Effector CD4-positive, alpha-beta T cell (primary cell): ENCODE data around the gene PARP8.

Experiments used
- DNase-seq: peaks from one replicate; pipeline ENCODE4 v3.0.0-alpha.2; 2020

PARP8 gene

DNA sequence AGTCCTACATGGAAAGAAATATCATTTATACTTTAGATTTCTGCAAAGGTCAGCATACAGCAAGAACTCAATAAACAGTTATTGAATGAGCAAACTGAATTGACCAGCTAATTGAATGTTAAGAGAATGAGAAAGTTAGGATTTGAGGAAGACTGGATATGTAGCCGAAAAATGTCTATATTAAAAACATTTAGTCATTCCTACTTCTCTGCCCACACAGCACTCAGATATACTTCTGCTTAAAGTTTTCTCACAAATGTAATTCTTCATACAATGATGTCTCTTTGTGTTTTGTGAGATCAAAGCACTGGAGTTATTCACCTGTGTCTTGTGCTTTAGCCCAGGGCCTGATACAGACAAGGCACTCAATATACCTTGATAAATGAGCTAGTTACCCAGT is 188.6 kb downstream of the PARP8 start:
- DNase-seq = no peak

- no peak for DNase-seq
Observed at GRCh38 chr5:50856401-50857119, 190.1 kb downstream of the PARP8 start.

DNA sequence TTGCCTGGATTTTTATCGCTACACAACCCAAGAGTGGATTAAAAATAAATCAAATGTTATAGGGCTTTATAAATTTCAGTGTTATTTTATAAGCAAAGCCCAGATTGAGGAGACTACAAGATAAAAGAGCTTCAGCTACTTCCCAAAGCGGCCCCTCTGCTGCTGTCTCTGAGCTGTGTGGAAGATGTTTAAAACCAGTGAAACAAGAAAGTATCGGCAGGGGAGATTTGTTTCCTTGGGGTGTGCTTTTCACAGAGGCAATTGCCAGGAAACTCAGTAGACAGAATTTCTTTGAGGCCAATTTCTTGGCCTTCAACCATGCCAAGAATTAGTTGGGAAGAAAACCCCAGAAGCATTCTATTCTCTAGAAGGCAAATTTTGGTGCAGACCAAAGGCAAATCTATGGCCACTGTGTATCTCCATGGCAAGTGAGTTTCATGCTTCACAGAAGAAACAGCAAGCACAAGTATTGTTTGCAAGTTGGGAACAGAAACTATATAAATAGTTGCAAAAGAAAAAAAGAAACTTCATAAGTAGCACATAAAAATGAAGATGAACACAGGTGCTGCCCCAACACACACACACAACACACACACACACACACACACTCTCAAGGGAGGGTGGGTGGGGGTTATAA is 197.2 kb downstream of the PARP8 start:
- no peak for DNase-seq

DNA sequence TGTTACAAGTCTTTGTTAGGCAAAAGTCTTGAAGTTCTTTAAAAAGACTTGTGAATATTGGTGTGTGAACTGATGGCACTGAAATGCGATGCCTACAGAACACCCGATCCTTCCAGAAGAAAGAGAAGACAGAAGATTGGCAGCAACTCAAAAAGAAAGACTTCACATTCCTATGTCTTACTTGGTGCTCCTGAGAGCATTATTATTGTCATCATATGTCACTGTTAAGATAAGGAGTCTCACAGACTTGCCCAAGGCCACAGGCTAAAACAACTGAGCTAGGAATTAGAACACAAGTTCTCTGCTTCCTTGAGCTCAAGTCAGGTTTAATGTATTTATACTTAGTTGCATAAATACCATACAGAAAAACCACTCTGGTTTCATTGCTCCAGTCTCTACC is 198.0 kb downstream of the PARP8 start:
- DNase-seq = no peak

GRCh38 chr5:50866415-50866814 is 200.0 kb downstream of the PARP8 start:
- no peak for DNase-seq

GRCh38 chr5:50867140-50867539 is 200.7 kb downstream of the PARP8 start:
- DNase-seq = no peak

- no peak for DNase-seq
Observed at GRCh38 chr5:50873595-50874277, 207.3 kb downstream of the PARP8 start.

DNA sequence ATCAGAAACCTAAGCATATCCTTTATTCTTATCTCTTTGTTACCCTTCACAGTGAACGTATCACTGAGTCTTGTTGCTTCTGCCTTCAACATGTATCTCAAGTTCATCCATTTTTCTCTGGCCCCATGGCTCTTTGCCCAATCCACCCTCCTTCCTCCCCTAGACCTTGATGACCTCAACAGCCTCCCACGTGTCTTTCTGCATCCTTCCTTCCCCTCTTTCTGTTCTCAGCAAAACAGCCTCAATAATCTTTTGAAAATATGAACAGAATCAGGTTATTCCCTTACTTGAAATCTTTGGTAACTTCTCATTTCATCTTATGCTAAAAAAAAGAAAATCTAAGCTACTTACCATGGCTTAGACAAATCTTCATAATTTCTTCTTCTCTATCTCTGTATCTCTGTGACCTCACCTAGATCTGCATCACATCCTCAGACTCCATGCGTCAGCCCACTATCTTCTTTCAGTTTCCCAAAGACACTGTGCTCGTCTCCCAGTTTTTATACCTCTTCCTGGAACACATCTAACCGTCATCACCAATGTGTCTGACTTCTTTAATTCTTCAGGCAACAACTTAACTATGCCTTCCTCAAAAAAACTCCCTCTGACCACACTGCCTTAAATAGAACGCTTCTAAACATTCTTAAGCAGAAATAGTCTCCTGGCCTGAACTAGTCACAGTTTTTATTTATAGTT is 208.0 kb downstream of the PARP8 start:
- no peak for DNase-seq

DNA sequence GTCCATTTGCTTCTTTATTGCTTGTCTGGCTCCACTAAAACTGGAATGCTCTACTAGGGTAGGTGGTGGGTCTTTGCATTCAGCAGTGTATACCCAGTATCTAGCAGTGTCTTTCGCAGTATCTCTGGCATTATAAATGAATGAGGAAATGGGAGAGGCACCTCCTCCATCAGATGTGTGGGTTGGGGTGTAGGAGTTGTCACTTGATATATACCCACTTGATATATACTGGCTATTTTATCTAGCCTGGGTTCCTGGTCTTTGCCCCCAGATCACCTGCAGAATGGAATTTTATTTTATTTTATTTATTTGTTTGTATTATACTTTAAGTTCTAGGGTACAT is 208.5 kb downstream of the PARP8 start:
- no peak for DNase-seq

GRCh38 chr5:50878470-50878869 is 212.0 kb downstream of the PARP8 start:
- DNase-seq = no peak

DNA sequence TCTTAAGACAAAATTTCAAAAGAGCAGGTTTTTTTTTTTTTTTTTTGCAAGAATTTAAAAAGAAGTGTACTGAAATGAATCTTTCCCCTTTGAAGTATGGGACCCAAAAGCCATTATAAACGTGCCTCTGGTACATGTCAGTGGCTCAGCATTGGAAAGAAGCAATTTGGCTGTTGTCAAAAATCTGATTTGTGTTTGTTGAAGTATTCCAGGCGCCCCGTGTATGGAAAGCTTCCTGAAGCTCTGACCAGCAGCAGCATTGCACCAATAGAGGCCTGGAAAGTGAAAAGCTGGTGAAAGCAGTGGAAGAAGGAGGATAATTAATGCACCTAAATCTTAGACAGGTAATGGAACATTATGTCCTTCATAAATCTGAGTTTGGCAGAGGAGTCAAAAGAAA is 215.0 kb downstream of the PARP8 start:
- no peak for DNase-seq

GRCh38 chr5:50886657-50887345 is 220.4 kb downstream of the PARP8 start:
- no peak for DNase-seq

DNA sequence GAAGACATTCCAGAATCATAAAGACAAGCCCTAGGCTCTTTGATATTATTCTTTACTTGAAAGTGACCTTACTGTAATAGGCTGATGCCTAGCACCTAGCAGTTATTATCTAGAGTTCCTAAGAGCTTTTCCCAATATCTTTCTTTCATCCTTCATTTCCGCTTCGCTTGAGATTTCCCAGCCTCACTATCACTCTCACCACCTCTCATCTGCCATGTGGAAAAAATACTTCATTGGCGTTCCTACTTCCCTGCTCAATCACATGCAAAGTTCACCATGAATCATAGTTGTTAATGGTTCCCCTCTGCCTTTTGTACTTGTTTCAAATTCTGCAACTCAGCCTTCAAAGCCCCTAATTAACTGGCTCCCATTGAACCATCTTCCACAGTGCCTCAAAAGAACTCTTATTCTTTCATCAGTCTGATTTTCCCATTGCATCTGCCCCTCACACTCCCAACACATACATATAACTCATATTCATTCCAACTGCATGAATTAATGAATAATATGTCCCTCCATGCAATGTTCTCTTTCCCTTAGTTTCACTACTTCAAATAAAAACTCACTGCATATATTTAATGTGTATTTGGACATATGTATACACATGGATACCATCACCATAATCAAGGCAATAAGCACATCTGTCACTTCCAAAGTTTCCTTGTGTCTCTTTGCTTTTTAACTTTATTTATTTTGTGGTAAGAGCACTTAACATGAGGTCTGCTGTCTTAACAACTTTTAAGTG is 221.6 kb downstream of the PARP8 start:
- DNase-seq = no peak

DNA sequence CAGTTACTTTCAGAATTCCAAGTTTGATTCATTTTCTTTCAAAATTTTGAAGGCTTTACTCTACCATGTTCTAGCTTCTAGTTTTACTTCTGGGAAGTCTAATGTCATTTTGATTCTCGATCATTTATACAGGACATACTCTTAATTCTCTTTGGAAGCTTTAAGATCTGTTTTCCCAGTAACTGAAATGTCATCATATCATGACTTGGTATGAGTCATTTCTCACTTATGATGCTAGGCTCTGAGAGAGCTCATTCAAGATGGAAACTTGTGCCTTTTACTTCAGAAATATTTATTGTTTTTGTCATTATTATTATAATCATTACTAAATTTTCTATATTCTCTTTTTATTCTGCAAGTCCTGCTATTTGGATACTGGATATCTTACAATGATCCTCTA is 222.3 kb downstream of the PARP8 start:
- DNase-seq = no peak

DNA sequence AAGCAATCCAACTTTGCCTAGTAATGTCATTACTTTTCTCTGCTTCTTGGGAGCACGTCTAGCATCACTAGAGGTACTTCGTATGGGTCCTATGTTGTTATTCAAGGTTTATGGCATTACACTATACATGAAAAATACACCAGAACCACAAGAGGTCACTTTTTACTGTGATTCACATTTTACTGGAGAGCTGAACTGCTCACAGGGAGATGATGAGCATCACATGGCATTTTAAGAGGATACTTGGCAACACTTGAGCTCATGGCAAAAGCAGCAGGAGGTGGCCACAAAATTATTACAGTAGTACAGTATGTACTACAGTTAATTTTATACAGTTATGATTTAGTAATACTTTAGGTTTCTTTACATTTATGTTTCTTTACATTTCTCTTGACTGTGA is 223.4 kb downstream of the PARP8 start:
- no peak for DNase-seq
